NCI-H1092 (cell line): ENCODE data around the gene SPARCL1.

Experiments used
- DNase-seq: peaks from one replicate; lab custom pipeline; 2025; lab: John Stamatoyannopoulos, UW

The SPARCL1 gene

GRCh38 chr4:87540146-87541058 lies 11.2 kb upstream of the SPARCL1 start:
- DNase-seq: no peak

- DNase-seq: no peak
Measured at GRCh38 chr4:87532907-87533306, 3.7 kb upstream of the SPARCL1 start.

GRCh38 chr4:87532109-87532508 lies 2.9 kb upstream of the SPARCL1 start:
- DNase-seq: no peak

- no peak for DNase-seq
Measured at GRCh38 chr4:87531621-87532020, 2.4 kb upstream of the SPARCL1 start.

GRCh38 chr4:87530868-87531267 lies 1.7 kb upstream of the SPARCL1 start:
- no peak for DNase-seq

GRCh38 chr4:87530229-87530628 lies 1.1 kb upstream of the SPARCL1 start:
- DNase-seq: no peak

- DNase-seq: no peak
Measured at GRCh38 chr4:87527431-87528220, 1.6 kb downstream of the SPARCL1 start.

GRCh38 chr4:87525636-87526295 lies 3.4 kb downstream of the SPARCL1 start:
- no peak for DNase-seq

GRCh38 chr4:87524456-87524855 lies 4.7 kb downstream of the SPARCL1 start:
- DNase-seq: no peak

GRCh38 chr4:87523307-87523706 lies 5.9 kb downstream of the SPARCL1 start:
- no peak for DNase-seq

GRCh38 chr4:87521757-87522374 lies 7.3 kb downstream of the SPARCL1 start:
- DNase-seq: peak; percentile 63

GRCh38 chr4:87521319-87521718 lies 7.9 kb downstream of the SPARCL1 start:
- no peak for DNase-seq

- no peak for DNase-seq
Measured at GRCh38 chr4:87517621-87518020, 11.6 kb downstream of the SPARCL1 start.

- no peak for DNase-seq
Measured at GRCh38 chr4:87516683-87517082, 12.5 kb downstream of the SPARCL1 start.

- no peak for DNase-seq
Measured at GRCh38 chr4:87512400-87512799, 16.8 kb downstream of the SPARCL1 start.

GRCh38 chr4:87511500-87511899 lies 17.7 kb downstream of the SPARCL1 start:
- DNase-seq: no peak

- no peak for DNase-seq
Measured at GRCh38 chr4:87510747-87511146, 18.4 kb downstream of the SPARCL1 start.

GRCh38 chr4:87506974-87507701 lies 22.0 kb downstream of the SPARCL1 start:
- DNase-seq: no peak

GRCh38 chr4:87505862-87506261 lies 23.3 kb downstream of the SPARCL1 start:
- DNase-seq: no peak

- DNase-seq: peak; percentile 21
Measured at GRCh38 chr4:87502580-87503238, 26.5 kb downstream of the SPARCL1 start.

GRCh38 chr4:87500092-87500462 lies 29.1 kb downstream of the SPARCL1 start:
- no peak for DNase-seq
